IPS-18c (cell line): ENCODE data around the gene GNL1.
"Not testable (repeated sequence)": the region's sequence is repeated elsewhere in the genome, so short reads cannot be mapped to it uniquely, and the experiment has no call there.

Experiments
- H3K4me3 ChIP-seq: 2 replicates; pipeline ENCODE4 v1.7.0; 2013; ENCODE audit warnings: low read depth, mild to moderate bottlenecking, low read length, moderate library complexity; ENCODE audit not compliant: insufficient read depth
- H3K9me3 ChIP-seq: one replicate; pipeline ENCODE4 v1.6.1; 2013; ENCODE audit warnings: mild to moderate bottlenecking, low read length, moderate library complexity; ENCODE audit not compliant: control insufficient read depth, insufficient read depth

The GNL1 gene

GRCh38 chr6:30543821-30544220 lies 12.5 kb downstream of the GNL1 start:
- Histone ChIP-seq H3K4me3 (no peak overlapping the region), H3K9me3 (peaks cover 2% of the 10 kb centered on the region)

DNA sequence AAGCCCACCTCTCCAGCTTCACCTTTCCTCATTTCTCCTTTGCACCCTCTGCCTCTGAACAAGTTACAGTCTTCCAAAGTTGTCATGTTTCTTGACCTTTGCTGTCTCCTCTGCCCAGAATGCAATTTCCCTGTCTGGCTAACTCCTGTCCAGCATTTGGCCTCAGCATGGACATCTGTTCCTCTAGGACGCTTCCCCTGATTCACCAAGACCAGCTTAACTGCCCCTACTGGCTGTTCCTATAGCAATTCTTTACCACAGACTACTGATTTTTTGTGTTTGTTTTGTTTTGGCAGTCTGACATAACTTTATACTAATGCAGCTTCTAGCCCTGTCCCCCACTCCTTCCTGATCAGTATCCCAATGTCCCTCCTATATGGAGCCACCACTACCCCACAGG lies 13.4 kb downstream of the GNL1 start:
- H3K9me3 ChIP-seq, result peaks cover 2% of the 10 kb centered on the region
- H3K4me3 ChIP-seq, result no peak overlapping the region

- no peak overlapping the region for H3K4me3 ChIP-seq
- H3K9me3 ChIP-seq, result peaks cover 2% of the 10 kb centered on the region
These were observed 13.9 kb downstream of the GNL1 start for GRCh38 chr6:30542404-30542725.

DNA sequence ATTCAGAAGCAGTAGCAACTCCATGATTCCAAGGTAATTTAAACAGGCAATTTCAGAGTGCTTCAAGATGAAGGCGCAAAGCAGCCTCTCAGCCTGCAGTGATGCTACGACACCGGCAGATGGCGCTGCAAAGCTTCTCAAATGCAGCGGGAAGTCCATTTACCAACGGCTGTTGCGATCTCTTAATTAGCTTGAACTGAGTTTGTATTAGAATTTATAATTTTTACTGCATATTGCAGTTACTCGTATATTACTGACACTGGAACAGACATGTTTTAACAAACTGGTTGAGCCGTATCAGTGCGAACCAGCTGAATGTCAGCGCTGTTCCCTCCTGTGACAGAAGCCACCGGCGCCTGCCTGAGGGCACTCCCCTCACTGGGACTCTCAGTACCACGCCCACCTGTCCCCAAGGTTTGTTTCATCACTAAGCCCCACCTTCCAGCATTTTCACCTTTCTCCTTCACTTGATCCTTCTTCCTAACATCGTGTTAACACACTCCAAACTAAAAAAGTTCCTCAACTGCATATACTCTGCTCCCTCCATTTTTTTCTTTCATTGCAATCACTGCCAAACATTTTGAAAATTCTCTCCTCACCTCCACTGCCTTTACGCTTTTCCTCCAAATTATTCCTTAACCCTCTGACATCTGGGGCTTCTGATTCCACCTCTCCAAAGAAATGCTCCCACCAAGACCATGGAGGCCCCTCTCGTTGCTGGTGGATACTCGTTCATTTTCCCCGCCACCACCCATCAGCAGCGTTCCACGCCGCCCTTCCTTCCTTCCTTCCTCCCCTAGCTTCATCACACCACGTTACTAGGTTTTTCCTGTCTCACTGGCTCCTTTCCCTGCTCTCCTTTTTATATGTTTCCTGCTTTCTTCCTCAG lies 14.5 kb downstream of the GNL1 start:
- H3K4me3 ChIP-seq, result peak overlapping the region; percentile 54

DNA sequence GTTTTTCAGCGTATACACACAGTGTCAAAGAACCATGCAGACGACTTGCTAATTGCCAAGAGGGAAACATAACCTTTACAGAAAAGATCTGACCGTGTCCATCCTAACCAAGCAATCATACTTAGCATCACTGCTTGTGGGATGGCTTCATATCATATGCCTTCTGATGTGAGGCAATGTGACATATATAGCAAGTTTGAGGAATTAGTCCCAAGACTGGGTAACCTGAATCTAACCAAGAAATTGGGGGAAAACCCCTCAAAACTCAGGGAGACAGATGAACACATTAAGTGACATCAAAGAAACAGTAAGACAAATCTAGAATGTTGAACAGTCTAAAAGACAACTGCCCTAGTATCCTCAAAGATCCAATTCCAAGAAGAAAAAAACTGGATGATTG lies 18.4 kb downstream of the GNL1 start:
- Histone ChIP-seq H3K9me3 (no peaks in the 10 kb centered on the region), H3K4me3 (no peak overlapping the region)

More for the DNA sequence above, 14.5 kb downstream of the GNL1 start:
- H3K9me3 ChIP-seq, result peaks cover 2% of the 10 kb centered on the region

- Histone ChIP-seq H3K9me3 (no peaks in the 10 kb centered on the region), H3K4me3 (no peak overlapping the region)
These were observed 22.6 kb downstream of the GNL1 start for GRCh38 chr6:30533460-30534294.

- Histone ChIP-seq H3K4me3 (no peak overlapping the region), H3K9me3 (no peaks in the 10 kb centered on the region)
These were observed 26.3 kb downstream of the GNL1 start for GRCh38 chr6:30530014-30530413.

DNA sequence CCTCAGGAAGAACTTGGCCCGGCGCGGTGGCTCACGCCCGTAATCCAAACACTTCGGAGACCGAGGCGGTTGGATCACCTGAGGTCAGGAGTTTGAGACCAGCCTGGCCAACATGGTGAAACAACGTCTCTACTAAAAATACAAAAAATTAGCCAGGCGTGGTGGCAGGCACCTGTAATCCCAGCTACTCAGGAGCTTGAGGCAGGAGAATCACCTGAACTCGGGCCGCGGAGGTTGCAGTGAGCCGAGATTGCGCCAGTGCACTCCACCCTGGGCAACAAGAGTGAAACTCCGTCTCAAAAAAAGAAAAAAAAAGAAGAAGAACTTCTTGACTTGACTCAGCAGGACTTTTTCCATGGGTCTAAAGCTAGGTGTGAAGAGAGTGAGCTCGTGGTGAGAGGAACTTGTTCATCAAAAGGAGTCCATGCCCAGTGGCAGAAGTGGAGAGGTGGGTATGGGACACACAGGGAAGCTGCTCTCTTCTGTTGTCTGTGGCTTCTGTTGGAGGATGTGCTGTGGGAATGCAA lies 26.9 kb downstream of the GNL1 start:
- not testable (repeated sequence) for H3K9me3 ChIP-seq, H3K4me3 ChIP-seq

DNA sequence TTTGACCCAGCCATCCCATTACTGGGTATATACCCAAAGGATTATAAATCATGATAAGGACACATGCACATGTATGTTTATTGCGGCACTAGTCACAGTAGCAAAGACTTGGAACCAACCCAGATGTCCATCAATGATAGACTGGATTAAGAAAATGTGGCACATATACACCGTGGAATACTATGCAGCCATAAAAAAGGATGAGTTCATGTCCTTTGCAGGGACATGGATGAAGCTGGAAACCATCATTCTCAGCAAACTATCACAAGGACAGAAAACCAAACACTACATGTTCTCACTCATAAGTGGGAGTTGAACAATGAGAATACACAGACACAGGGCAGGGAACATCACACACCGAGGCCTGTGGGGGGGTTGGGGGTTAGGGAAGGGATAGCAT lies 29.8 kb downstream of the GNL1 start:
- not testable (repeated sequence) for H3K4me3 ChIP-seq, H3K9me3 ChIP-seq

DNA sequence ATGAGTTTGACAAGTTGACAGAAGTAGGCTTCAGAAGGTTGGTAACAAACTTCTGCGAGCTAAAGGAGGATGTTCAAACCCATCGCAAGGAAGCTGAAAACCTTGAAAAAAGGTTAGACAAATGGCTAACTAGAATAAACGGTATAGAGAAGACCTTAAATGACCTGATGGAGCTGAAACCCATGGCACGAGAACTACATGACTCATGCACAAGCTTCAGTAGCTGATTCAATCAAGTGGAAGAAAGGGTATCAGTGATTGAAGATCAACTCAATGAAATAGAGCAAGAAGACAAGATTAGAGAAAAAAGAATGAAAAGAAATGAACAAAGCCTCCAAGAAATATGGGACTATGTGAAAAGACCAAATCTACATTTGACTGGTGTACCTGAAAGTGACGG lies 34.3 kb downstream of the GNL1 start:
- not testable (repeated sequence) for H3K9me3 ChIP-seq, H3K4me3 ChIP-seq

GRCh38 chr6:30521082-30521481 lies 35.2 kb downstream of the GNL1 start:
- H3K4me3 ChIP-seq, H3K9me3 ChIP-seq: not testable (repeated sequence)

DNA sequence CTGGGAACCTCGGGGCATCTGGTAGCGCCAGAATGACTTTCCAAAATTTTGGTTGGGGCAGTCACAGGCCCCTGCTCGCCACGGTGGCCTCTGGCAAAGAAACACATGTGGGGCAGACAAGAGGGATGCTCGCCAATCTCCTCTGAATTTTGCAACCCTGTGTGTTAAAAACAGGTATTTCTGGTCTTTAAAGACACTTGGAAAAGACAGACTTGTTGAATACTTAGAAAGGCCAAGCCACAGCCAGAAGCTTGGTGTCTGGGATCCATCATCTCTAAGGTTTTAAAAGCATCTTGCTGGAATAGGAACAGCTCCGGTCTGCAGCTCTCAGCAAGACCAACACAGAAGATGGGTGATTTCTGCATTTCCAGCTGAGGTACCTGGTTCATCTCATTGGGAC lies 35.8 kb downstream of the GNL1 start:
- H3K9me3 ChIP-seq, result no peaks in the 10 kb centered on the region
- H3K4me3 ChIP-seq, result no peak overlapping the region

GRCh38 chr6:30518505-30519145 lies 37.7 kb downstream of the GNL1 start:
- not testable (repeated sequence) for H3K4me3 ChIP-seq, H3K9me3 ChIP-seq

- H3K9me3 ChIP-seq, H3K4me3 ChIP-seq: not testable (repeated sequence)
These were observed 38.4 kb downstream of the GNL1 start for GRCh38 chr6:30517767-30518504.

DNA sequence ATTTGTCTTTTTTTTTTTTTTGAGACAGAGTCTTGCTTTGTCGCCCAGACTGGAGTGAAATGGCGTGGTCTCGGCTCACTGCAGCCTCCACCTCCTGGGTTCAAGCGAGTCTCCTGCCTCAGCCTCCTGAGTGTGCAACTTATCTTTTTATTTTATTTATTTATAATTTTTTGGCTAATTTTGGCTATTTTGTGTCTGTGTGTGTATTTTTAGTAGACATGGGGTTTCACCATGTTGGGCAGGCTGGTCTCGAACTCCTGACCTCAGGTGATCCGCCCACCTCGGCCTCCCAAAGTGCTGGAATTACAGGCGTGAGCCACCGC lies 39.6 kb downstream of the GNL1 start:
- H3K4me3 ChIP-seq, result peak overlapping the region; percentile 32; the same call in 1 of the 2 replicates
- not testable (repeated sequence) for H3K9me3 ChIP-seq

DNA sequence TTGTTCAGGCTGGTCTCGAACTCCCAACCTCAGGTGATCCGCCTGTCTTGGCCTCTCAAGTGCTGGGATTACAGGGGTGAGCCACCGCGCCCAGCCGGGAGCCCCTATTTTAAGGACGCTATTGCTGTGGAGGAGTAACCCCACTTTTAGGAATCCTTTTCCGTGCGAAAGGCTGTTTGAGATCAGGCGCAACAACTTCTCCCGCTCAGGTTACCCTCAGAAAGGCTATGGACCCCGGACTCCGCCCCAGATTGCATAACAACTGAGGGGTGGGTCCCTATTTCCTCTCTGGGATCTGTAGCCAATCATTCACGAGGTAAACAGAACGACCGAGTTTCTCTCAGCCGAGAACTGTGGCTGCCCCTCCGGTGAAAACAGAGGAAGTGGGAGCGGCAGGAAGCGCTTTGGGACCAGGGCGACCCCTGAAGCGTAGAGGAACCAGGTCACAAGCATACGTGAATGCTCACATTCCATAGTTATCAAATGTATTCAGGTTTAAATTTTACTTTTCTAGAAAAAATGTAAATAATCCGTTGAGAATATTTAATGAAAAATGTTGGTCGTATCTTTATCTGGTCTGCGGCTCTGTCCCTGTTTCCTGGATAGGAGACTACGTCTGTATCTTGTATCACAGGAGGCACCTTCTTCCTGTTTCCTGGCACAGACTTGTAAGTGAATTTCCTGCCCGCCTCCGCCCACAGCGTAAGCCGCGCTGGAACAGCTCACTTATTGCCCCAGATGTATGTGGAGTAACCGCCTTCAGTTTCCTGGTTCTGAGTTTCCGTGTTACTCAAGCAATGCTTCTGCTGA lies 40.1 kb downstream of the GNL1 start:
- no peaks in the 10 kb centered on the region for H3K9me3 ChIP-seq
- H3K4me3 ChIP-seq, result peak overlapping the region; percentile 32; the same call in 1 of the 2 replicates
